ENCODE results near the gene RBM26.
"Not testable (repeated sequence)": the region's sequence is repeated elsewhere in the genome, so short reads cannot be mapped to it uniquely, and the experiment has no call there.

Gene RBM26

DNA sequence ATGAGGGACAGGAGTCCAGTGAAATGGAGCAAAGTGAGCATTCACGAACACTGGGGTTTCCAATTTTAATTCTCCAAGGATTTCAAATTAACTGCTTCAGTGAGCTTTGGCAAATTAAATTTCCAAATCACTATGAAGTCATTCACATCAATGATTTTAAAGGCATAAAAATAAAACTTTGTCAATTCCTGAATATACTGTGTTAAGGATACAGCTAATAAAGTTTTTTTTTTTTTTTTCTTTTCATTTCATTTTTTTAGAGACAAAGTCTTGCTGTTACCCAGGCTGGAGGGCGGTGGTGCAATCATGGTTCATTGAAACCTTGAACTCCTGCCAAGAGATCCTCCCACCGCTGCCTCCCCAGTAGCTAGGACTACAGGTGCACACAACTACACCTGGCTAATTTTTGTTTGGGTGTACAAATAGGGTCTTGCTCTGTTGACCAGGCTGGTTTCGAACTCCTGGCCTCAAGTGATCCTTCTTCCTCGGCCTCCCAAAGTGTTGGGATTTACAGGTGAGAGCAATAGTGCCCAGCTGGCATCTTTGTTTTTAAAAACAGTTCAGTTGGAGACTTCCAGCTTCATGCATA, 21.9 kb downstream of the RBM26 start:
- no peak for DNase-seq

DNA sequence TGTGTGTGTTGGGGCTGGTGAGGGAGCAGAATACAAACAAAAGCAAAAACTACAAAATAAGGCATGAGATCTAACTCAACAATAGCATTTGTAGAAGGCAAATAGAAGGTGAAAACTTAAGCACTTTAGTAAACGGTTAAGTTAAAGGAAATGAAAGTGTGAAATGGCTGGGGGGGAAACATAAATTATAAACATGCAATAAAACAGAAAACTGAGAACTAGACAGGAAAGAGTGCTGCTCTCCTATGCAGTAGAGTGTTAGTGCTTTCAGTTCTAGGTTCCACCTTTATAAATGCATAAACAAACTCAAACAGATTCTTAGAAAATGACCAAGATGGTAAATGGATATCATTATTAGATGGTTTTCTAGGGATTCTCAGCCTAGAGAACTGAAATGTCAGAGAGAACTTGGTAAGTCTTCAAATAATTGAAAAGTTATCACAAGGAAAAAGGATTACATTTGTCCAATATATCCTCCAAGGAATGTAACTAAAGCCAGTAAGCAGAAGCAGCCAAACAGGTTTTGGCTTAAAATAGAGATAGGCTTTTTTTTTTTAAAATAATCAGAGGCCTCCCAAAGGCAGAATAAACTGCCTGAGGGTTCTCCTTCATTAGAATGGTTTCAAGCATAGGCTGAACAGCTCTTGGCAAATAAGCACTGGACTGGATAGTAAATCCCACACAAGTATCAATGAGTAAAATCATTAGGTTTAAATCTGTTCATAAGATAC, 23.3 kb downstream of the RBM26 start:
- DNase-seq: no peak

DNA sequence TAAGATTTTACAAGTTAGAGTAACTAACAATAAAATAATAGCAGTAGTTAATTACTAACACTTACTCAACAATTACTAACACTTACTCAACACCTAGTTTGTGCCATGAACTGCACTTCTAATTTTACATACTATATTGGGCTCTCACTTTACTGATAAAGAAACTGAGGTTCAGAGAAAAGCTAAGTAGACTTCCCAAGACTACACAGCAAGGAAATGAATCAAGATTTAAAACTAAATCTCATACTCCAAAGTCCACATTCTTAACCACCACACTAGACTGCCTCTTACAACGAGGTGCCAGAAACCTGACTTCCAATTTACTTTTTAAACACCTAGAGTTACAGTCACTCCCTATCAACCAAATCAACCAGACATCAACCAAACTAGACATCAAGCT, 25.1 kb downstream of the RBM26 start:
- no peak for DNase-seq

DNA sequence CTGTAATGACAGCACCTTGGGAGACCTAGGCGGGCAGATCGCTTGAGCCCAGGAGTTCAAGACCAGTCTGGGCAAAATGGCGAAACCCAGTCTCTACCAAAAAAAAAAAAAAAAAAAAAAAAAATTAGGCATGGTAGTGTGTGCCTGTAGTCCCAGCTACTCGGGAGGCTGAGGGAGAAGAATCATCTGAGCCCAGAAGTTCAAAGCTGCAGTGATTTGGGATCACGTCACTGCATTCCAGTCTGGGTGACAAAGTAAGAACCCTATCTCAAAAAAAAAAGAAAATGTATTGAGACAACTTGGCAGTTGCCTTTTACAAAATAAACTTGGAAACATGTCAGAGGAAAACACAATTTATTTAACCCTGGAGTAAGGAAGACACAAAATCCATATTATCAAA, 26.8 kb downstream of the RBM26 start:
- no peak for DNase-seq

DNA sequence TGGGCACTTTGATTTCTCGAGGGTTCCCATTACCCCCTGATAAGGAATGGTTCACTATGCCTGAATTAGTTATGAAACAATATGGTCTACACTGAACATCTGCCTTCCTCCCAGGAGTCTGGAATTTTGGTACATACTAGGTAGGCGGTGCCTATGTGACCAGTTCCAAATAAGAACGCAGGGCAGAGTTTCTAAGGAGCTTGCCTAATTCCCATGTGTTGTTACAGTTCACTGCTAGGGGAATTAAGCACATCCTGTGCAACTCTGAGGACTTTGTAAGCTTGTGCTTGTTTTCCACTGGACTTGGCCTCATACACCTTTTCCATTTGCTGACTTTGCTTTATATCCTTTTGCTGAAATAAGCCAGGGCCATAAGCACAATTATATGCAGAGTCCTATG, 29.2 kb downstream of the RBM26 start:
- no peak for DNase-seq

DNA sequence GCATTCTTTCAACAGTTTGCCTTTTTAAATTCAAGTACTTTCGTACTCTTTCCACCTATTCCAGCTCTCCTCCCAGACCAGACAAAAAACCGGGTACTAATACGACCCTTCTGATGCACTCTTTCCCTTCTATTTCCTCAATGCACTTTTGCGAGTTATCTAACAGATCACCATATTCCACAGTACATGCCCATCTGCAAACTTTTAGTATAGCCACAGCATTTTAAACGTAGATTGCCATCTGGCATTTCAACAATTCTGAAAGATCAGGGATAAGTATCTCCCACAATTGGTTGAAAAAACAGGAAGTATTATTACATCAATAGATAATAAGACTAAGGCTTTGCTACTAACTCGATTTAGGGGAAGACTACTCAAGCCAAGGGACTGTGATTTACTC, 31.5 kb downstream of the RBM26 start:
- no peak for DNase-seq

DNA sequence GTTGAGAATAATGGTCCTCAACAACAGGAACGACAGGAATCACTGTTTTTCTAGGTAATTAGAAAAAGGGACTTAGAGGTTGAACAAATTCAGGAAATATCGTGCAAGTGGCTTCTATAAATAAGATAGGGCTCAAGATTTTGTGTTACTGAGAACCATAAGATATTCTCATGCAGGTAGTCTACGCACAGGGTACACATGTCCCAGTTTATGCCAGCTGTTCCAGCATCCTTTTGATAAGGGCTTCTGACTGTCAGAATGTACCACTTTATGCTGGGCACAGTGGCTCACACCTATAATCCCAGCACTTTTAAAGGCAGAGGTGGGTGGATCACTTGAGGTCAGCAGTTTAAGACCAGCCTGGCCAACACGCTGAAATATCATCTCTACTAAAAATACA, 32.1 kb downstream of the RBM26 start:
- DNase-seq: no peak

DNA sequence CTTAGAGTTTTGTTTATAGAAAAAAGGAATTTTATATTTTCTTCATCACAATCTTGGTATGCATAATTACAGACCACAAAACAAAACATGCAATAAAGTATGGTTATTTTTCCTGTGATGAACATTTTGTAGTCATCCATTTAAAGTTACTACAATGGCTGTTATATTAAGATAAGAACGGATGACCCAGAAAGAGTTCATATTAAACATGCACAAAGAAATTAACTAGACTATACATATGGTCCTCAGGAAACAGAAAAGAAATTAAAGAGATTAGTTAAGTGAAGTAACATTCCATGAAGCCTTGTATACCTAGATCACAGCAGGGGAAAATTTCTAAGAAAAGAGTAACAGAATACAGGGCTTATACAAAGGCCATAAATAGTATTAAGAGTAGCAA, 36.8 kb downstream of the RBM26 start:
- DNase-seq: no peak

DNA sequence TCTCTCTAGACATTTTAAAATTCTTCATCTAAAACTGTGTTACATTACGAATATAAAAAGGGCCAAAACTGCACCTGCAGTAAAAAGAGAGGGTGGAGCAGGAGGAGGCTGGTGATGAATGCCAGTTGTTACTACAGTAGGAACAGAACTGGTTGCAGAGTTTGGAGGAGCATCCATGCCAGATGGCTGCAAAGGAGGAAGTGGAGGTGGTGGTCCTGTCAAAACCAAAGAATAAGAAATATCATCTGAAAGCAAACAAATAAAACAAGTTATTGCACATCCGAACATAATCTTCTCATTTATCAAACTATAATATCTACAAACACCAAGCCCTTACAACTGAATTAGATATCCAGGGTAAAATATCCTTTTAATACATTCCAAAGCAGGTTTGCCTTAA, 40.1 kb downstream of the RBM26 start:
- DNase-seq: no peak

DNA sequence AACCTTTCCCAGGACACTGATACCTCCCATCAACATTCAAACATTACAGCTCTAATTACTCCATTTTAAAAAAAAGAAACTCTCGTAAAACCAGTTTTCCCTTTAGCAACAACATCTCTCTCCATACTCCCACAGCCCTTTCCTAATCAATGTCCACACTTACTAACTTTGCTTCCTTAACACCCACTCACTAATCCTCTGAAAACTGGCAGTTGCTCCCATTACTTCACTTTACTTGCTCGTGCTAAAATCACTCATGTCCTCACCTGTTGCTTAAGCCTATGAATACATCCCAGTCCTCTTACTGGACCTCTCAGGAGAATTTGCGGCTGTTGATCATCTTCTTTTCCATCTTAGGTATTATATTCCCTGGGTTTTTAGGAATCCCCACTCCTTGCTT, 44.8 kb downstream of the RBM26 start:
- no peak for DNase-seq

DNA sequence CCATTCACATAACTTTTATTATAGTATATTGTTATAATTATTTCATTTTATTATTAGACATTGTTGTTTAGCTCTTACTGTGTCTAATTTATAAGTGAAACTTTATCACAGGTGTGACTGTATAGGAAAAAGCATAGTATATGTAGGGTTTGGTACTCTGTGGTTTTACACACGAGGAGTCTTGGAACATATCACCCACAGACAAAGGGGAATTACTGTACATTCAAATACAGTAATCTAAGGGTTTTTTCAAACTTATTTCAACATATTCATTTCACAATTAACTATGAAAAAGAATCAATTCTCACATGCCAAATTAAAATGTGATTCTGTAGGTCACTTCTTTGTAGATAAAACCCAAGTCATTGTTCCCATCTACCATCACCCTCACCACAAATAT, 46.0 kb downstream of the RBM26 start:
- DNase-seq: no peak

DNA sequence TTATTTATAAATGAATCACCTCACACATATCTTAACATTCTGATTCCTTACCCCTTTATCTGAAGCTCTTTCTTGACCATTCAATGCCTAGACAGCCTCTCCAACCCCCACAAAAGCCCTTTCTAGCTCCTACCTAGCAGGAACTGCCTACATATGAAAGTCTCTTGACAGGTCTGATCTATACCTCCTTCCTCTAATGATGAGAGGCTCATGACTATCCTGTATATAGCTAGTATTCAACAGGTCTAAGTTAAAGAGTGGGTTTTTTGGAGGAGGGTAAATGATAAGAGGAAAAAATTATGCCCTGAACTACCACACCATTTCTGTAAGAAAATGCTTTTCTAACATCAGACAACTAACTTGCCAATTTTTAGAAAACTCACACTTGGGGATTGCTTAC, 47.0 kb downstream of the RBM26 start:
- DNase-seq: no peak

DNA sequence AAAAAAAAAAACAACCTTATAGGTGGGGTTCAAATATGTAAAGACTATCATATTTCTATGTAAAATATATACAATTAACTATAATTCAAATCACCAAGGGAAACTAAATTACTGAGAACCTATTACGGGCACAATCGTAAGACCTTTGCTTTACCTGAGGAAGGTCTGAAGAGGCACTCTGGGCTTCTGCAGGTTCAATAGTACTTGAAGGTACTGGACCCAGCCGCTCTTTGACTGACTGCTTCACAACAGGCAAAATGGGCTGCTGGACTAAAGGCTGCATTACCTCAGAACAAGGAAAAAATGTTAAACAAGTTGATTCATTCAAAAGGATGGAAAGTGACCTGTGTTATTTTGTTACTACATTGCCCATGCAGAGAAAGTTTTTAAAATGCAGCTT, 51.8 kb downstream of the RBM26 start:
- DNase-seq: no peak

DNA sequence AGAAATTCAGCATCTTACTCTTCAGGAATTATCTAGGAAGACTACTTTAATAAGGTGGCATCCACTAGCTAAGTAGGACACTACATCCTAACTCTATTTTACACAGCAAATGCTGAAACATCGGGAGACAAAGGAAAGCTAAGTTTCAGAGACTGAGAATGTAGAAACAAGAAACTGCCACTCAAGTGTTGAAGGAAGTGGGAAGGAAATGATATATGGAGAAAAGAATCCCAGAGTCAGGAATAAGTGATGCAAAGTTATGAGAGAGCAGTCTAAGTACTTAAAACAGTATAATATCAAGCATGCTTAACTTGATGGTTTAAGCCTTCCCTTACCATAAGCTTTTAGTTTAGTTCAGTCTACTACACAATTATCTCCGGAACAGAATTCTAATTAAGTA, 52.4 kb downstream of the RBM26 start:
- DNase-seq: no peak

DNA sequence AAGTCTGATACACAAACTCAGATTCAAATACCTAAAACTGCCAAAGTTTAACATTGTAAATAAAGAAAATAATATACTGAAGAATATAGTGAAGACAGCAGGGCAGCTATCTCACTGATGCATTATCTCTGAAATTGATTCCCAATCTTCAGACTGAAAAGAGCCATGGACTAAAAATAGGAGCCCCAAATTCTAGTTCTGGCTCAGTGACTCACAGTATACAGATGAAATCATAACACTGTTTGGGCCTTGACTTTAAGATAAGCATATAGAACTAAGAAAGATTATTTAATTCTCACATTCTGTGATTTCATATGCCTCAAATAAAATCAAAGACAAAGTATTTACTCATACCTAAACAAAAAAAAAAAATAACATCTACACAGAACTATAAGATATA, 53.9 kb downstream of the RBM26 start:
- no peak for DNase-seq

DNA sequence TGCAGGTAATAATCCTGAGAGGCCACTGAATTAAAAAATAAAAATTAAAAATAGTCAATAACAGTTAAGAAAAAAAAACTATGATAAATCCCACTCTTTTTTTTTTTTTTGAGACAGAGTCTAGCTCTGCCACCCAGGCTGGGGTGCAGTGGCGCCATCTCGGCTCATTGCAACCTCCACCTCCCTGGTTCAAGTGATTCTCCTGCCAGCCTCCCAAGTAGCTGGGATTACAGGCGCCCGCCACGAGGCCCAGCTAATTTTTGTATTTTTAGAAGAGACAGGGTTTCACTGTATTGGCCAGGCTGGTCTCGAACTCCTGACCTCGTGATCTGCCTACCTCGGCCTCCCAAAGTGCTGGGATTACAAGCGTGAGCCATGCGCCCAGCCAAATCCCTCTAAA, 56.4 kb downstream of the RBM26 start:
- DNase-seq: not testable (repeated sequence)

DNA sequence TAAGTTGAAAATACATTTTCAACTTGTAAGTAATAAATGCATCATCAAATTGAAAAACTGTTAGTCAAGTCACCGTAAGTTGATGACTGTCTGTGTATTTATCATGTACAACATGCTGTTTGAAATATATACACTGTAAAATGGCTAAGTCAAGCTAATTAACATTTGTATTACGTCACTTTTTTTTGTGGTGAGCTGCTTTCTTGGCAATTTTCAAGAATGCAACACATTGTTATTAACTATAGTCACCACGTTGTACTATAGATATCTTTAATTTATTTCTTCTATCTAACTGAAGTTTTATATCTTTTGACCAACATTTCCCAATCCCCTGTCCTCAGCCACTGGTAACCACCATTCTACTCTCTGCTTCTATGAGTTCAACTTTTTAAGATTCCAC, 57.0 kb downstream of the RBM26 start:
- DNase-seq: no peak

DNA sequence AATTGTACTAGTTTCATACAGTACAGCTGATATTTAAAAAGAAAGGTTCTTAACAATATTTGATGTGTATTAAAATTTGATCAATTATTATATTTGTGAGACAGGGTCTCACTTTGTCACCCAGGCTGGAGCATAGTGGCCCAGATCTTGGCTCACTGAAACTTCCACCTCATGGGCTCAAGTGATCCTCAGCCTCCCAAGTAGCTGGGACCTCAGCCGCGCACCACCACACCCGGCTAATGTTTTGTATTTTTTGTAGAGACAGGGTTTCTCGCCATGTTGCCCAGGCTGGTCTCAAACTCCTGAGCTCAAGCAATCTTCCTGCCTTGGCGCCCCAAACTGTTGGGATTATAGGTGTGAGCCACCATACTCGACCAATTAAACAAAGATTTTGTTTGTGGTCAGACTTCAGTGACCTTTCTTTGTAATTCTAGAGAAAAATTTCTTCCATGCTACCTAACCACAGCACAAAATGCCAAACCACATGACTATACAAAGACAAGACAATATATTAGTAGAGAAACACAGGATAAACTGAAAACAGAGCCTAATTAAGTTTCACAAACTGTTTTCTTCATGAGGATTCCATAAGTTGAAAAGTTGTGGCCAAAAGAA, 59.6 kb downstream of the RBM26 start:
- DNase-seq: no peak

DNA sequence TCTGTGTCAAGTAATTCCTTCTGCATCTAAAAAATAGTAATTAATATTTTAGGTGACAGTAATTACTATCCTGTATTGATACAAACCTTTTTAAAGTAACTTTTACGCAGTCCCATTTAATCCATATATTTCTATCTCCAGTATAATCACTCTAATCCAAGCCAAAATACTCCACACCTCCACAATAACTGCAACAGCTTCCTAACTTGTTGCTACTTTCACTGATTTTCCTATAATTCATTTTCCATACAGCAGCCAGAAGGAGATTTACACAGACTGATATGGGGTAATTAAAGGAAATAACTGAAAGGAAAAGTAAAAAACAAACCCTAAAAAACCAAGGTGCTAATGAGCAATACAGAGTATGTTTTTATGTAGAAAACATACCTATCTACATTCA, 64.9 kb downstream of the RBM26 start:
- no peak for DNase-seq

DNA sequence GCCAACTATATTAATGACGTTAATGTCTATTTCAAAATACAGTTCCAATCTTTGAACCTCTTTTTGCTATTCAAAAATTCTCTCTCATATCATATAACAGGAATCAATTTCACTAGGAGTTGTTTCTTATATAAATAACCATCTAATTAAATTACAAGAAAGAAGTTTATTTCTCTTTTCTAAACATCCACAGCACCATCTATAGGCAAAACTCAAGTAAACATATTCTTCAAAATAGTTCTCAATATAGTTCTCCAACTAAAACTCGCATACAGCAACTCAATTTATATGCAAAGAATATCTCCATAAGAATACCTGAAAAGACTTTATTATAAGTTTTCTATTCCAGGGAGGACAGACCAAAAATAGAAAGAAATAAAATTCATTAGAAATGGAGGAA, 65.6 kb downstream of the RBM26 start:
- no peak for DNase-seq

DNA sequence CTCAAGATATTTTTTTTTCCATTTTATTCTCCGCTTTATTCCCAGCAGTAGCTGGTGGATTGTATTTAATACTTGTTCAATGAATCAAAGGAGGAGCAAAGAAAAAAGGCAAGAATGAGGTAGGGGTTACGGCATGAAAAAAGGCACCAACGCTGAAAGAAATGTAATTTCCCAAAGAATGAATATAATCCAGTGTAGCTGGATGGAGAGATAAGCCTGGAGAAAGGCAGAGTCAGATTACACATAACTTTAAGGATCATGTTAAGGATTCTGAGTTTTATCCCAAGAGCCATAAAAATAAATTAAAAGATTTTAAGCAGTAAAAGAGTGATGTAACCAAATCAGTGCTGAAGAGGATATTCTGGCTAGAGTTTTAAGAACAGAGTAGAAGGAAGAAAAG, 67.7 kb downstream of the RBM26 start:
- no peak for DNase-seq

DNA sequence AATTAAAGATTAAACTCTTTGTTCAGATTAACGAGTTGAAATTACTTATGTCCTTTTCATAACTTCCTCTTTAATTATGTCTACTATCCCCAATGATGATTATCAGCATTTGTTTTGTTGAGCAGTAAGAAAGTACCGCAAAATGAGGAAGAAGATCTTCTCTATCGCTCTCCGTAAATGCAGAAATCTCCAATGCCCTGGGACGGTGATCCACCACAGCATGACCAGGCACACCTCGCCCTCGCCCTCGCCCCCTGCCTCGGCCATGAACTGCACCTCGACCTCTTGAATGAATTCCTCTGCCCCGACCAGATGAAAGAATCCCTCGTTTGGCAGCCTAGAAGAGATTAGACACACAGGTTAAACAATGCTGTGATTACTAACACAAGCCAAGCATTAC, 69.1 kb downstream of the RBM26 start:
- DNase-seq: no peak

DNA sequence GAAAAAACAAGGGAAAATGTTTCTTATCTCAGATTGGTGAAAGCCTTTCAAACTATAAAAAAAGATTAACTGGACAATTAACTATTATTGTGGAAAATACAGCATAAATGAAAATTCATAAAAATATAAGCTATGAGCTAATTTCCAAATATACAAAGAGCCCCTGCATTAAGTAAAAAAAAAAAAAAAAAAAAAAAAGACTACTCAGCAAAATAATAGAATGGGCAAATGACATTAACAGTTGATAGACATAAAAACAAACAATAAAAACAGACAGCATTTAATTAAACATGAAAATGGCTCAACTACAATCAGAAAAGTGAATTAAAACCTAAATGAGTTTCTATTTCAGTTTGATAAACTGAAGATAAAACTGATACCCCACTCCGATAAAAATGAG, 77.5 kb downstream of the RBM26 start:
- DNase-seq: no peak

DNA sequence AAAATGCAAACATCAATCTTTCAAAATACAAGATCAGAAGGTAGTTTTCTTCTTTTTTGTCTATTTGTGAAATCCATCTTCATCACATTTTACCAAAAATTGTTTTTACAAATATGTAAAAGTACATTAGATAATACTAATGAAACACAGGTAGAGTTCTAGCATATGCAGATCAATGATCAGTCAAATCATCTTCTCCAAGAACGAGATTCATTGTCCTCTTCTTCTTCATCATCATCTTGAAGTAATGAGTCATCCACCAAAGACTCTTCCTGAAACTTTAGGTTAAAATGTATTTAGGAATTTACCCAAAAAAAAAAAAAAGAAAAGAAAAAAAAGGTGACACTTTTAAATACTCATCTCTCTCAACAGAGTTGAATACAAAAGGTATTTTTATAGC, 85.6 kb downstream of the RBM26 start:
- DNase-seq: no peak

DNA sequence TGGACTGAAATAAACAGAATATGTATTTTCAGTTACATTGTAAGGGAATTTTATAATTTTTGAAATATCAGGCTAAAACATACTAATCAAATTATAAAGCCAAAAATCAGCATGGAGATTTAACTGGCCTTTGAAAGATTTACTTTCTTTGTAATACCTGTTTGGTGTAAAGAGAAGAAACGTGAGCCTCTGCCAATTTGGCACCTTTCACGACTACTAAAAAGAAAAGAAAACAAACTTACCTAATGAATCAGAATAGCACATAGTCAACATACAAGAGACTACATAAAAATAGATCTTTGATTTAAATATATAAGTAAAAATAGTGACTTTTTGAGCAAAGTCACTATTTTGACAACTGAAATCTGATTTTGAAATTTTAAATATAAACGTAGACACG, 87.4 kb downstream of the RBM26 start:
- no peak for DNase-seq
